HepG2 (cell line): ENCODE results near the gene PKMYT1. TPM values are rescaled to one million over a fixed set of nuclear protein-coding genes. Genes with fewer than 3 reads are reported as not detected.

Source experiments
- DMTF1 ChIP-seq: sonication (generic); formaldehyde crosslinking; IDR thresholded peaks from 2 replicates; pipeline ENCODE4 v1.4.0; 2020; ENCODE audit warnings: mild to moderate bottlenecking, missing genetic modification reagents
- IRX3 ChIP-seq: sonication (generic); formaldehyde crosslinking; IDR thresholded peaks from 2 replicates; pipeline ENCODE4 v1.8.1; 2023; ENCODE audit warnings: mild to moderate bottlenecking, low read depth, missing genetic modification reagents, borderline replicate concordance
- ONECUT2 ChIP-seq: sonication (generic); formaldehyde crosslinking; IDR thresholded peaks from 2 replicates; pipeline ENCODE4 v1.4.0; 2020; ENCODE audit warnings: missing genetic modification reagents
- PHF20 ChIP-seq: sonication (generic); formaldehyde crosslinking; IDR thresholded peaks from 2 replicates; pipeline ENCODE4 v1.5.0; 2020; ENCODE audit warnings: mild to moderate bottlenecking, missing genetic modification reagents
- PTBP1 ChIP-seq: fragments of 200-400 bp; formaldehyde crosslinking; IDR thresholded peaks from 2 replicates; pipeline ENCODE4 v1.6.1; 2018; ENCODE audit warnings: low read length, low read depth; ENCODE audit not compliant: poor library complexity, severe bottlenecking
- SALL2 ChIP-seq: sonication (generic); formaldehyde crosslinking; IDR thresholded peaks from 2 replicates; pipeline ENCODE4 v1.8.1; 2023; ENCODE audit warnings: mild to moderate bottlenecking, missing genetic modification reagents, inconsistent platforms
- SMAD3 ChIP-seq: sonication (generic); formaldehyde crosslinking; IDR thresholded peaks from 2 replicates; pipeline ENCODE4 v1.4.0; 2020; ENCODE audit warnings: missing genetic modification reagents
- SMAD9 ChIP-seq: sonication (generic); formaldehyde crosslinking; IDR thresholded peaks from 2 replicates; pipeline ENCODE4 v1.5.1; 2020; ENCODE audit warnings: mild to moderate bottlenecking, missing genetic modification reagents
- TBL1XR1 ChIP-seq: fragments of 150-350 bp; IDR thresholded peaks from 2 replicates; pipeline ENCODE4 v1.6.1; 2014; ENCODE audit warnings: borderline replicate concordance, low read length; ENCODE audit not compliant: partially characterized antibody
- TCF7 ChIP-seq: sonication (generic); IDR thresholded peaks from 2 replicates; pipeline ENCODE4 v1.6.1; 2016; ENCODE audit warnings: antibody characterized with exemption, low read depth
- THAP11 ChIP-seq: IDR thresholded peaks from 2 replicates; pipeline ENCODE4 v1.6.1; 2016; ENCODE audit warnings: missing biosample characterization, missing genetic modification reagents
- THYN1 ChIP-seq: sonication (generic); formaldehyde crosslinking; IDR thresholded peaks from 2 replicates; pipeline ENCODE4 v1.8.1; 2023; ENCODE audit warnings: low read depth, mild to moderate bottlenecking, moderate library complexity, missing genetic modification reagents, borderline replicate concordance
- ZIK1 ChIP-seq: sonication (generic); formaldehyde crosslinking; IDR thresholded peaks from 2 replicates; pipeline ENCODE4 v1.5.0; 2020; ENCODE audit warnings: mild to moderate bottlenecking, low read depth, missing genetic modification reagents, borderline replicate concordance
- ZNF24 ChIP-seq: fragments of 450-650 bp; IDR thresholded peaks from 2 replicates; pipeline ENCODE4 v1.6.1; 2017; ENCODE audit warnings: antibody characterized with exemption, mild to moderate bottlenecking
- ZNF350 ChIP-seq: sonication (generic); formaldehyde crosslinking; IDR thresholded peaks from 2 replicates; pipeline ENCODE4 v1.4.0; 2020; ENCODE audit warnings: mild to moderate bottlenecking, low read depth, missing genetic modification reagents, borderline replicate concordance
- ZNF639 ChIP-seq: conservative IDR thresholded peaks from 2 replicates; pipeline ENCODE4 v1.6.1; 2018; ENCODE audit warnings: missing genetic modification reagents
- ZNF770 ChIP-seq: sonication (generic); formaldehyde crosslinking; IDR thresholded peaks from 2 replicates; pipeline ENCODE4 v1.5.0; 2020; ENCODE audit warnings: mild to moderate bottlenecking, missing genetic modification reagents
- ZNF800 ChIP-seq: sonication (generic); formaldehyde crosslinking; IDR thresholded peaks from 2 replicates; pipeline ENCODE4 v1.4.0; 2020; ENCODE audit warnings: missing genetic modification reagents
- polyA plus RNA-seq, 8 experiments: library from polyadenylated mRNA; depleted of rRNA in 3 of 8; stranded (reverse) in 7 of 8; unstranded in 1 of 8; fragments of >200 nt; fragmentation: Illumina TruSeq in 4 of 8; extraction: Trizol in 4 of 8; gene quantifications; 2 replicates each; pipeline versions ENCODE4 v1.2.1 to v1.2.3, GENCODE V29; 2011 to 2016; ENCODE audit warnings: low read depth in 4 of 8, missing spikeins in 1 of 8, mixed read lengths in 1 of 8; ENCODE audit not compliant: insufficient read depth in 1 of 8
- total RNA-seq, 5 experiments: library from RNA; depleted of rRNA; stranded (reverse); fragments of >200 nt; fragmentation: Illumina TruSeq; extraction: Trizol; gene quantifications; 2 replicates each; pipeline ENCODE4 v1.2.3, GENCODE V29; 2016; ENCODE audit warnings: low read depth in 1 of 5
- TF ChIP-seq, protein P1 (sequence below): IDR thresholded peaks from 2 replicates; pipeline ENCODE4 v1.6.1; 2016; ENCODE audit warnings: missing compliant biosample characterization, missing genetic modification reagents, borderline replicate concordance

Gene PKMYT1
- total and polyA plus RNA-seq, 2 of the 13 experiments (the other 11 are each of a cell fraction or from before 2014, with no cell fraction given): 7.0 to 27.8 TPM

- TF ChIP-seq ZNF639 (CRISPR knock-in tag) (peak; percentile 59; the same call in 1 of the 2 replicates), TCF7 (no peak), PHF20 (peak; percentile 30; the same call in 1 of the 2 replicates), ZNF800 (CRISPR knock-in tag) (no peak), THAP11 (CRISPR knock-in tag) (peak; percentile 100), ONECUT2 (CRISPR knock-in tag) (no peak), IRX3 (peak; percentile 86; the same call in 1 of the 2 replicates), SMAD3 (CRISPR knock-in tag) (peak; percentile 56; the same call in 1 of the 2 replicates), ZIK1 (CRISPR knock-in tag) (no peak), ZNF770 (CRISPR knock-in tag) (0 out of 2 replicates have a peak, but pooled peaks have one; percentile 43), PTBP1 (peak; percentile 90), SMAD9 (no peak), TBL1XR1 (peak; percentile 56), ZNF24 (no peak), THYN1 (0 out of 2 replicates have a peak, but pooled peaks have one; percentile 37), SALL2 (CRISPR knock-in tag) (no peak), ZNF350 (CRISPR knock-in tag) (peak; percentile 91; the same call in 1 of the 2 replicates), DMTF1 (CRISPR knock-in tag) (0 out of 2 replicates have a peak, but pooled peaks have one; percentile 26)
- TF ChIP-seq, protein P1, sequence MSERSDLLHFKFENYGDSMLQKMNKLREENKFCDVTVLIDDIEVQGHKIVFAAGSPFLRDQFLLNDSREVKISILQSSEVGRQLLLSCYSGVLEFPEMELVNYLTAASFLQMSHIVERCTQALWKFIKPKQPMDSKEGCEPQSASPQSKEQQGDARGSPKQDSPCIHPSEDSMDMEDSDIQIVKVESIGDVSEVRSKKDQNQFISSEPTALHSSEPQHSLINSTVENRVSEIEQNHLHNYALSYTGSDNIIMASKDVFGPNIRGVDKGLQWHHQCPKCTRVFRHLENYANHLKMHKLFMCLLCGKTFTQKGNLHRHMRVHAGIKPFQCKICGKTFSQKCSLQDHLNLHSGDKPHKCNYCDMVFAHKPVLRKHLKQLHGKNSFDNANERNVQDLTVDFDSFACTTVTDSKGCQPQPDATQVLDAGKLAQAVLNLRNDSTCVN: 0 out of 2 replicates have a peak, but pooled peaks have one; percentile 74
These were observed 43.6 kb upstream of the PKMYT1 start, which contains the start of the genes HCFC1R1 and THOC6 (continued) for GRCh38 chr16:3023669-3024478.
